ENCODE results near the gene GJA1. TPM values are rescaled to one million over a fixed set of nuclear protein-coding genes. Genes with fewer than 3 reads are reported as not detected.

GJA1 gene
- total and polyA plus RNA-seq, 4 donors: 0.32 to 2.8 (median 1.9) TPM

- no peak for TF ChIP-seq CTCF (IDR thresholded peaks at IDR 0.05; ENCODE audit: low read depth, low read length, missing input control)
- no peak for TF ChIP-seq YY1 (IDR thresholded peaks at IDR 0.05)
- TF ChIP-seq MAX (IDR thresholded peaks at IDR 0.05): no peak
Observed at GRCh38 chr6:121485359-121485811, 49.9 kb downstream of the GJA1 start (continued).

GRCh38 chr6:121491576-121491975 lies 56.1 kb downstream of the GJA1 start:
- 52% methylated on average over 1 of the region's 1 CpG for WGBS
- no peaks in the 10 kb centered on the region for H3K27me3 ChIP-seq (ENCODE audit: control insufficient read depth in 4 of 4, insufficient read depth in 4 of 4, low read length in 3 of 4)
- H3K9ac ChIP-seq (ENCODE audit: low read depth in 1 of 2, low read length in 2 of 2): no peak overlapping the region
- H3K4me3 ChIP-seq (ENCODE audit: low read depth in 1 of 3, low read length in 3 of 3): no peak overlapping the region
- TF ChIP-seq HNF4G (IDR thresholded peaks at IDR 0.05) (no peak), SP1 (IDR thresholded peaks at IDR 0.05) (no peak), MAX (IDR thresholded peaks at IDR 0.05) (no peak), HNF4A (conservative IDR thresholded peaks at IDR 0.05) (no peak), REST (IDR thresholded peaks at IDR 0.05) (no peak), EGR1 (IDR thresholded peaks at IDR 0.05; ENCODE audit: low read depth in 2 of 2) (no peak), ZBTB33 (IDR thresholded peaks at IDR 0.05) (no peak), FOXA1 (IDR thresholded peaks at IDR 0.05) (no peak), NR2F2 (IDR thresholded peaks at IDR 0.05) (no peak), TAF1 (conservative IDR thresholded peaks at IDR 0.05) (no peak), ATF3 (IDR thresholded peaks at IDR 0.05) (no peak), JUND (IDR thresholded peaks at IDR 0.05) (no peak), RAD21 (IDR thresholded peaks at IDR 0.05) (no peak), YY1 (IDR thresholded peaks at IDR 0.05) (no peak)
- DNase-seq (ENCODE audit: low spot score): no peak
- no peaks in the 10 kb centered on the region for H3K36me3 ChIP-seq (ENCODE audit: control insufficient read depth in 4 of 4, insufficient read depth in 3 of 4, low read depth in 1 of 4, low read length in 3 of 4)
- H3K27ac ChIP-seq (ENCODE audit: low read depth in 1 of 2, low read length in 2 of 2): no peak overlapping the region
- no peaks in the 10 kb centered on the region for H3K9me3 ChIP-seq (ENCODE audit: control insufficient read depth in 4 of 4, low read length in 3 of 4)
- no peaks in the 10 kb centered on the region for H3K4me1 ChIP-seq (ENCODE audit: control insufficient read depth in 4 of 4, insufficient read depth in 4 of 4, low read length in 3 of 4)
